Measurements from ENCODE around the gene OR6B3.

GRCh38 chr2:240000671-240001070, 52.6 kb downstream of the OR6B3 start:
- TF ChIP-seq POLR2A (IDR thresholded peaks at IDR 0.05; ENCODE audit: low read depth, low read length) (no peak), TAF1 (IDR thresholded peaks at IDR 0.05; ENCODE audit: low read depth, low read length) (no peak), POLR2AphosphoS5 (IDR thresholded peaks at IDR 0.05; ENCODE audit: low read depth, low read length) (no peak), PAX5 (IDR thresholded peaks at IDR 0.05; ENCODE audit: insufficient read depth, low read length, severe bottlenecking) (no peak)

All from GM12891 (cell line).